H1 (cell line): ENCODE measurements around the gene MMP19. TPM values are rescaled to one million over a fixed set of nuclear protein-coding genes. Genes with fewer than 3 reads are reported as not detected.

ENCODE experiments used
- BCL11A ChIP-seq, 2 experiments: IDR thresholded peaks; one replicate each; pipeline ENCODE4 v1.6.1; 2011; ENCODE audit warnings: low read depth in 2 of 2, low read length in 2 of 2, mild to moderate bottlenecking in 2 of 2
- CHD7 ChIP-seq: fragments of 300-600 bp; sonication (generic); IDR thresholded peaks from 2 replicates; pipeline ENCODE4 v1.7.1; 2012; ENCODE audit warnings: low read length, moderate library complexity, mild to moderate bottlenecking, inconsistent platforms; ENCODE audit not compliant: insufficient replicate concordance
- CREB1 ChIP-seq: IDR thresholded peaks from 2 replicates; pipeline ENCODE4 v1.6.1; 2012; ENCODE audit warnings: inconsistent platforms
- FOSL1 ChIP-seq: IDR thresholded peaks from 2 replicates; pipeline ENCODE4 v1.6.1; 2011; ENCODE audit warnings: mild to moderate bottlenecking, low read depth, low read length, moderate library complexity; ENCODE audit not compliant: insufficient read depth
- NRF1 ChIP-seq: IDR thresholded peaks from 2 replicates; pipeline ENCODE4 v1.6.1; 2011; ENCODE audit warnings: mild to moderate bottlenecking, low read depth, low read length, improper control_type of control experiment
- PHF8 ChIP-seq: fragments of 200-600 bp; sonication (generic); conservative IDR thresholded peaks from 2 replicates; pipeline ENCODE4 v1.7.1; 2012; ENCODE audit warnings: low read depth, mild to moderate bottlenecking, inconsistent platforms, low read length, moderate library complexity
- RFX5 ChIP-seq: IDR thresholded peaks from 2 replicates; pipeline ENCODE4 v1.6.1; 2011; ENCODE audit warnings: low read depth, low read length, improper control_type of control experiment, borderline replicate concordance
- TAF1 ChIP-seq: IDR thresholded peaks from 2 replicates; pipeline ENCODE4 v1.6.1; 2011; ENCODE audit warnings: mild to moderate bottlenecking, low read depth, low read length
- polyA plus RNA-seq, 7 experiments: library from polyadenylated mRNA; depleted of rRNA in 3 of 7; stranded (reverse) in 5 of 7; unstranded in 2 of 7; fragments of >200 nt in 5 of 7; fragments of 200-250 nt in 2 of 7; gene quantifications; 1 replicate in 5 of 7; 2 replicates in 1 of 7; 4 replicates in 1 of 7; pipeline versions ENCODE4 v1.2.1 to v1.2.3, GENCODE V29; 2011 to 2013; ENCODE audit warnings: missing spikeins in 2 of 7, mixed read lengths in 2 of 7
- total RNA-seq: library from RNA; stranded (reverse); fragmentation: NEBNext Ultra II Directional; extraction: Animal tissue kit (Norgen Biotek cat#: 25700); gene quantifications from 2 replicates; pipeline ENCODE4 v1.2.1, GENCODE V29; 2021

MMP19 gene
- total and polyA plus RNA-seq, 2 of the 8 experiments (the other 6 are each of a cell fraction or from before 2014, with no cell fraction given) = 2.7 to 3.3 TPM

GRCh38 chr12:55823419-55823818, 19.3 kb downstream of the MMP19 start (continued):
- TF ChIP-seq CHD7 (no peak), PHF8 (no peak), NRF1 (no peak), CREB1 (no peak), FOSL1 (no peak), RFX5 (no peak), BCL11A (IDR thresholded peaks at IDR 0.05; ENCODE audit: low read depth in 2 of 2, low read length in 2 of 2) (no peak), TAF1 (no peak)
